ENCODE measurements around the gene STK17A.

The STK17A gene

GRCh38 chr7:43637114-43637806 is 54.4 kb downstream of the STK17A start:
- DNase-seq, result no peak

GRCh38 chr7:43639858-43640491 is 57.1 kb downstream of the STK17A start:
- no peak for DNase-seq

GRCh38 chr7:43640679-43641078 is 57.8 kb downstream of the STK17A start:
- no peak for DNase-seq

- no peak for DNase-seq
Observed at GRCh38 chr7:43642897-43643630, 60.2 kb downstream of the STK17A start.

- no peak for DNase-seq
Observed at GRCh38 chr7:43643846-43644245, 60.9 kb downstream of the STK17A start.

- no peak for DNase-seq
Observed at GRCh38 chr7:43645699-43646226, 62.9 kb downstream of the STK17A start.

GRCh38 chr7:43646603-43647338 is 63.9 kb downstream of the STK17A start:
- DNase-seq, result no peak

- no peak for DNase-seq
Observed at GRCh38 chr7:43647339-43647672, 64.4 kb downstream of the STK17A start.

- DNase-seq, result no peak
Observed at GRCh38 chr7:43647673-43648472, 65.0 kb downstream of the STK17A start.

GRCh38 chr7:43648473-43649406 is 65.8 kb downstream of the STK17A start:
- DNase-seq, result peak; percentile 59

GRCh38 chr7:43649755-43650274 is 66.9 kb downstream of the STK17A start:
- DNase-seq, result peak; percentile 64

- no peak for DNase-seq
Observed at GRCh38 chr7:43650457-43651052, 67.6 kb downstream of the STK17A start.

- DNase-seq, result no peak
Observed at GRCh38 chr7:43652364-43652763, 69.5 kb downstream of the STK17A start.

- DNase-seq, result no peak
Observed at GRCh38 chr7:43653466-43653865, 70.6 kb downstream of the STK17A start.

- DNase-seq, result no peak
Observed at GRCh38 chr7:43653891-43654504, 71.1 kb downstream of the STK17A start.

- no peak for DNase-seq
Observed at GRCh38 chr7:43655584-43655983, 72.7 kb downstream of the STK17A start.

GRCh38 chr7:43656997-43657396 is 74.1 kb downstream of the STK17A start:
- no peak for DNase-seq

GRCh38 chr7:43658718-43659548 is 76.0 kb downstream of the STK17A start:
- no peak for DNase-seq

GRCh38 chr7:43659549-43659896 is 76.6 kb downstream of the STK17A start:
- no peak for DNase-seq
